Activated gamma-delta T cell (primary cell): ENCODE data around the gene LDHA.
"Not testable (repeated sequence)": the region's sequence is repeated elsewhere in the genome, so short reads cannot be mapped to it uniquely, and the experiment has no call there.

Experiments used
- DNase-seq: peaks from one replicate; lab custom pipeline; 2025; lab: John Stamatoyannopoulos, UW

LDHA gene

GRCh38 chr11:18394928-18395734 lies 768 bp downstream of the LDHA start:
- DNase-seq = no peak

DNA sequence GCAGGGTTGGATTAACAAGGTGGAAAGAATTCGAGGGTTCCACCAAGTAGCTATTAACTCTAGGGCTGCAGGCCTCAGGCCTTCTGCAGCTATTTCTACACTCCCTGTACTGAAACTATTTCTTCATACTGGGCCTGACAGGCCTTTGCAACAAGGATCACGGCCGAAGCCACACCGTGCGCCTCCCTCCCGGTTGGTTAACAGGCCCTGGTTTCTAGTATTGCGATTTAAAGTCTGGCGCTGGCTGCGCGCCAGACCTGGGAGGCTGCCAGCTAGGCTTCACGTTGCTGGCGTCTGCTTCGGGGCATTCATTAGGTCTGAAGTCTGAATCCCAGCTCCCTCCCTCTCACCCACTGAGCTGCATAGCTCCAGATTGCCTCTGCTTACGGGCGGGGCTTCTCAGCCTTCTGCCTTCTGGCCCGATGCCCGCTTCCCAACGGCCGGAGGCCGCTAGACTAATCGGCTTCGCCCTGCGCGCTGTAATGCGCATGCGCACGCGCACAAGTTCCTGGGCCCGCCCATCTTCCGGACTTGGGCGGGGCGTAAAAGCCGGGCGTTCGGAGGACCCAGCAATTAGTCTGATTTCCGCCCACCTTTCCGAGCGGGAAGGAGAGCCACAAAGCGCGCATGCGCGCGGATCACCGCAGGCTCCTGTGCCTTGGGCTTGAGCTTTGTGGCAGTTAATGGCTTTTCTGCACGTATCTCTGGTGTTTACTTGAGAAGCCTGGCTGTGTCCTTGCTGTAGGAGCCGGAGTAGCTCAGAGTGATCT lies 1.6 kb downstream of the LDHA start:
- peak; percentile 87 for DNase-seq

DNA sequence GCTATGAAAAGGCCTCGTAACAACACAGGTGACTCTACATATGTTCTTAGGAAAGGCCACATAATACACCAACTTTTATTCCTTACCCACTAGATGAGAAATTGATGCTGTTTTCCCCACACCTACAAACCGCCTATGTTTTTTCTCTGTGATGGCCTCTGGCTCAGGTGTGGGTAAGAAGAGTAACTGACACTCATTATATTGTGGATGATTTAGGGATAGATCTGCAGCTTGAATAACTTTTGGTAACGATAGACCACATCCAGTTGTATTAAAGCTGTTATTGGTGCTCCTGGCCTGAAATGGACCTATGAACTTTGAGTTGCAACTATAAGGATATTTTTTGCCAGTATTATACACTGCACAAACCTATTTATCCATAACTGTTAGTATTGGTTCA lies 3.6 kb downstream of the LDHA start:
- DNase-seq = no peak

DNA sequence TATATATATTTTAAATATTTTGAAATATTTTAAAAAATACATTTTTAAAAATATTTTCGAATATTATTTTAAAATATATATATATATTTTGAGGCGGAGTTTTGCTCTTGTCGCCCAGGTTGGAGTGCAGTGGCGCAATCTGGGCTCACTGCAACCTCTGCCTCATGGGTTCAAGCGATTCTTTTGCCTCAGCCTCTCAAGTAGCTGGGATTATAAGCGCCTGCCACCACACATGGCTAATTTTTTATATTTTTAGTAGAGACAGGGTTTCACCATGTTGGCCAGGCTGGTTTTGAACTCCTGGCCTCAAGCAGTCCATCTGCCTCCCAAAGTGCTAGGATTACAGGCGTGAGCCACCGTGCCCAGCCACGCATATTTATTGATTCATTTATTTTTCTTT lies 6.7 kb downstream of the LDHA start:
- DNase-seq = not testable (repeated sequence)

DNA sequence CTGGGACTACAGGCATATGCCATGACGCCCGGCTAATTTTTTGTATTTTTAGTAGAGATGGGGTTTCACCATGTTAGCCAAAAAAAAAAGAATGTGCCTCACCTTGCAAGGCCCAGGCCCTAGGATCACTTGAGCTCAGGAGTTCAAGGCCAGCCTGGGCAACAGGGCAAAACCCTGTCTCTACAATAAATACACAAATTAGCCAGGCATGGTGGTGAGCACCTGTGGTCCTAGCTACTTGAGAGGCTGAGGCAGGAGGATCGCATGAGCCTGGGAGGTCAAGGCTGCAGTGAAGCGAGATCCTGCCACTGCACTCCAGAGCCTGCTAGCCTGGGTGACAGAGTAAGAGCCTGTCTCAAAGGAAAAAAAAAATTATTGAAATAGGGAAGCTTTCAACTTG lies 9.7 kb downstream of the LDHA start:
- DNase-seq = no peak

- DNase-seq = not testable (repeated sequence)
Observed at GRCh38 chr11:18407400-18407799, 13.0 kb downstream of the LDHA start.

DNA sequence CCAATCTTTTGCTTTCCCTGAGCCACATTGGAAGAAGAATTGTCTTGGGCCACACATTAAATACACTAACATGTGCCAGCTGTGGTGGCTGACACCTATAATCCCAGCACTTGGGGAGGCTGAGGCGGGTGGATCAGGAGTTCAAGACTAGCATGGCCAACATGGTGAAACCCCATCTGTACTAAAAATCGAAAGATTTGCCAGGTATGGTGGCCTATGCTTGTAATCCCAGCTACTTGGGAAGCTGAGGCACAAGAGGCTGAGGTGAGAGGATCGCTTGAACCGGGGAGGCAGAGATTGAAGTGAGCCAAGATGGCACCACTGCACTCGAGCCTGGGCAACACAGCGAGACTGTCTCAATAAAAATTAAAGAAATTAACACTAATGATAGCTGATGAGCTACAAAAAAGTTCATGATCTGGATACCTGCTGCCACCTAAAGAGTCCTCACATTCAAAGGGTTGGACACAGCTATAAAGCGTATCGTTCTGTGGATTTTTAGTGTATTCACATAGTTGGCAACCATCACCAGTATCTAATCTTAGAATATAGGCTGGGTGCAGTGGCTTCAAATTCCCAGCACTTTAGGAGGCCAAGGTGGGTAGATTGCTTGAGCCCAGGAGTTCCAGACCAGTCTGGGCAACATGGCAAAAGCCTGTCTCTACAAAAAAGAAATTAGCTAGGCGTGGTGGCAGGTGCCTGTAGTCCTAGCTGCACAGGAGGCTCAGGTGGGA lies 14.4 kb downstream of the LDHA start:
- DNase-seq = no peak

- no peak for DNase-seq
Observed at GRCh38 chr11:18416459-18416858, 22.1 kb downstream of the LDHA start.

GRCh38 chr11:18419040-18419439 lies 24.7 kb downstream of the LDHA start:
- DNase-seq = no peak

- DNase-seq = no peak
Observed at GRCh38 chr11:18420067-18420466, 25.7 kb downstream of the LDHA start.

GRCh38 chr11:18427240-18427639 lies 32.9 kb downstream of the LDHA start:
- DNase-seq = no peak

GRCh38 chr11:18429332-18429731 lies 35.0 kb downstream of the LDHA start:
- no peak for DNase-seq

GRCh38 chr11:18438691-18439090 lies 44.3 kb downstream of the LDHA start:
- DNase-seq = no peak

DNA sequence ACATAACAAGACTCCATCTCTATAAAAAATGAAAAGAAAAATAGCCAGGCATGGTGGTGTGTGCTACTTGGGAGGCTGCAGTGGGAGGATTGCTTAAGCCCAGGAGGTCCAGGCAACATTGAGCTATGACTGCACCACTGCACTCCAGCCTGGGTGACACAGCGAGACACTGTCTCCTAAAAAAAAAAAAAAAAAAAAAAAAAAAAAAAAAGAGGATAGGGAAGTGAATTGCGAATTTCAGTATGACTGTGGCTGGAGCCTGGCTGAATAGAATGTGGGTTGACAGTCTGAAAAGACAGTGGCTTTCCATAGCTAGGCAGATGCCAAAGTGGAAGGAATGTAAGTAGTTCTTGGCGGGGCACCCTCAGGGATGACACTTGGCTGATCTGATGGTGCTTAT lies 54.9 kb downstream of the LDHA start:
- no peak for DNase-seq

DNA sequence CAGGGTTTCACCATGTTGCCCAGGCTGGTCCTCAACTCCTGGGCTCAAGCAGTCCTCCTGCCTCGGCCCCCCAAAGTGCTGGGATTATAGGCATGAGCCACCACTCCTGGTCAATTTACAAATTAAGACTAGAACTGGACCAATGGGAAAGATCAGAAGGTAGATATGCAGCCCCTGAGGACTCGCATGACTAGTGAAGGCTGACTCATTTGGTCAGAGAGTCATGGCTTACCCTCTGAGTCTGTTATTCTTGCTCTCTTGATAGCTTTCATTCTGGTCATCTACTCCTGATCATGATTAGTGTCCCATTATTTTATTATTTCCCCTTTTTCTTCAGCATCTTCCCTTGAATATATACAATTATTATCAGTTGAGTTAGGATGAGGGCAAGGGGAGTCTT lies 58.6 kb downstream of the LDHA start:
- DNase-seq = no peak

- no peak for DNase-seq
Observed at GRCh38 chr11:18455686-18456372, 61.5 kb downstream of the LDHA start, which contains the start of gene LDHAL6A. Gene LDHAL6A, plus strand, starts transcription at chr11:18455856. Its CDS starts 825 bp downstream, at chr11:18456681.

GRCh38 chr11:18457450-18457849 lies 63.1 kb downstream of the LDHA start:
- DNase-seq = no peak
